Caco-2 (cell line): Measurements from ENCODE around the gene MAP3K19. TPM values are rescaled to one million over a fixed set of nuclear protein-coding genes. Genes with fewer than 3 reads are reported as not detected.

Experiments used
- BruUV-seq: library from RNA; stranded (reverse); fragments of 400-500 nt; replicated peaks from 2 replicates; lab custom pipeline; 2021; lab: Mats Ljungman, UMichigan
- CTCF ChIA-PET: fragments of 300-600 bp; sonication (Branson Sonifier 250); formaldehyde crosslinking; loops from one replicate; lab custom pipeline; 2022; ENCODE audit warnings: antibody characterized with exemption; lab: Charles Lee
- POLR2A ChIA-PET: fragments of 300-600 bp; sonication (Branson Sonifier 250); formaldehyde crosslinking; loops from one replicate; lab custom pipeline; 2022; ENCODE audit warnings: antibody characterized with exemption; lab: Charles Lee
- DNase-seq, 2 experiments: peaks; one replicate each; pipeline versions ENCODE4 v3.0.0 to v3.0.0-alpha.2; 2020 to 2022
- H3K27me3 ChIP-seq: replicated peaks from 2 replicates; pipeline ENCODE4 v1.6.0; 2011; ENCODE audit warnings: low read length; ENCODE audit not compliant: control insufficient read depth, insufficient read depth
- H3K36me3 ChIP-seq: 2 replicates; pipeline ENCODE4 v1.5.1; 2011; ENCODE audit warnings: low read length; ENCODE audit not compliant: control insufficient read depth, insufficient read depth
- H3K4me1 ChIP-seq: fragments of 250-450 bp; sonication (Bioruptor Pico); 2 replicates; pipeline ENCODE4 v1.5.1; 2020; ENCODE audit warnings: mild to moderate bottlenecking
- H3K4me3 ChIP-seq: 2 replicates; pipeline ENCODE4 v1.5.1; 2011; ENCODE audit warnings: low read depth, mild to moderate bottlenecking, control low read depth, low read length
- H3K9me3 ChIP-seq: fragments of 250-450 bp; sonication (Bioruptor Pico); 2 replicates; pipeline ENCODE4 v1.5.1; 2020; ENCODE audit warnings: mild to moderate bottlenecking, moderate library complexity
- H3K27ac Mint-ChIP-seq: one replicate; pipeline ENCODE4 v1.8.0; 2022; ENCODE audit warnings: mixed read lengths; ENCODE audit not compliant: unreplicated experiment
- H3K27me3 Mint-ChIP-seq: one replicate; pipeline ENCODE4 v1.8.0; 2022; ENCODE audit warnings: mixed read lengths; ENCODE audit not compliant: insufficient read depth, unreplicated experiment
- H3K36me3 Mint-ChIP-seq: one replicate; pipeline ENCODE4 v1.8.0; 2022; ENCODE audit warnings: mild to moderate bottlenecking, mixed read lengths; ENCODE audit not compliant: insufficient read depth, unreplicated experiment
- H3K4me1 Mint-ChIP-seq: one replicate; pipeline ENCODE4 v1.8.0; 2022; ENCODE audit warnings: low read depth, mixed read lengths; ENCODE audit not compliant: unreplicated experiment
- H3K4me3 Mint-ChIP-seq: one replicate; pipeline ENCODE4 v1.8.0; 2022; ENCODE audit warnings: mild to moderate bottlenecking, moderate library complexity, mixed read lengths; ENCODE audit not compliant: unreplicated experiment
- H3K9me3 Mint-ChIP-seq: one replicate; pipeline ENCODE4 v1.8.0; 2022; ENCODE audit warnings: mixed read lengths; ENCODE audit not compliant: unreplicated experiment
- CTCF ChIP-seq, 2 experiments: fragments of 200-600 bp in 1 of 2; IDR thresholded peaks; 1 replicate in 1 of 2; 2 replicates in 1 of 2; pipeline versions ENCODE4 v1.5.1 to v1.8.0; 2011 to 2022; ENCODE audit warnings: antibody characterized with exemption in 1 of 2, control low read depth in 1 of 2, inconsistent platforms in 1 of 2, low read depth in 1 of 2, low read length in 1 of 2, mild to moderate bottlenecking in 1 of 2, moderate library complexity in 1 of 2; ENCODE audit not compliant: insufficient read depth in 1 of 2, severe bottlenecking in 1 of 2, unreplicated experiment in 1 of 2
- intact Hi-C: fragments of 100-400 bp; cut with micrococcal nuclease; formaldehyde crosslinking; loops from one replicate; pipeline ENCODE4 v1.10.0; 2022; ENCODE audit not compliant: unreplicated experiment
- total RNA-seq: library from RNA; stranded (reverse); gene quantifications from 2 replicates; pipeline ENCODE4 v1.2.3, GENCODE V29; 2022

Gene MAP3K19
- total RNA-seq, 1 experiment from 2014 or later = not detected

- no peaks in the 10 kb centered on the region for H3K9me3 Mint-ChIP-seq
- POLR2A ChIA-PET = no interaction called here
- H3K4me3 Mint-ChIP-seq = no peak overlapping the region
- H3K27me3 ChIP-seq = no peaks in the 10 kb centered on the region
- no peak for DNase-seq
- no peaks in the 10 kb centered on the region for H3K9me3 ChIP-seq
- TF ChIP-seq CTCF (IDR thresholded peaks at IDR 0.05; ENCODE audit: insufficient read depth in 1 of 2, low read depth in 1 of 2, low read length in 1 of 2, severe bottlenecking in 1 of 2, unreplicated experiment in 1 of 2) = no peak
- no peak overlapping the region for H3K27ac Mint-ChIP-seq
- no peak overlapping the region for H3K4me3 ChIP-seq
- no peaks in the 10 kb centered on the region for H3K4me1 Mint-ChIP-seq
- H3K36me3 Mint-ChIP-seq = peaks cover 59% of the 10 kb centered on the region
- no peaks in the 10 kb centered on the region for H3K4me1 ChIP-seq
- BruUV-seq = no TSS peak
- intact Hi-C loops = no loop called here
- CTCF ChIA-PET = no interaction called here
- H3K36me3 ChIP-seq = peaks cover 4% of the 10 kb centered on the region
- no peaks in the 10 kb centered on the region for H3K27me3 Mint-ChIP-seq
These were observed 89.8 kb downstream of the MAP3K19 start for GRCh38 chr2:134957477-134957876.

- no peak overlapping the region for H3K4me3 ChIP-seq
- TF ChIP-seq CTCF (IDR thresholded peaks at IDR 0.05; ENCODE audit: insufficient read depth in 1 of 2, low read depth in 1 of 2, low read length in 1 of 2, severe bottlenecking in 1 of 2, unreplicated experiment in 1 of 2) = no peak
- no TSS peak for BruUV-seq
- no peak overlapping the region for H3K27ac Mint-ChIP-seq
- H3K27me3 Mint-ChIP-seq = no peaks in the 10 kb centered on the region
- H3K4me1 ChIP-seq = no peaks in the 10 kb centered on the region
- intact Hi-C loops = no loop called here
- CTCF ChIA-PET = no interaction called here
- no peaks in the 10 kb centered on the region for H3K27me3 ChIP-seq
- peaks cover 67% of the 10 kb centered on the region for H3K36me3 Mint-ChIP-seq
- no peak overlapping the region for H3K4me3 Mint-ChIP-seq
- H3K4me1 Mint-ChIP-seq = no peaks in the 10 kb centered on the region
- DNase-seq = no peak
- peaks cover 4% of the 10 kb centered on the region for H3K36me3 ChIP-seq
- H3K9me3 ChIP-seq = no peaks in the 10 kb centered on the region
- POLR2A ChIA-PET = no interaction called here
- no peaks in the 10 kb centered on the region for H3K9me3 Mint-ChIP-seq
These were observed 91.5 kb downstream of the MAP3K19 start for GRCh38 chr2:134955744-134956143.

- Histone ChIP-seq H3K27me3 (no peaks in the 10 kb centered on the region), H3K9me3 (no peaks in the 10 kb centered on the region), H3K36me3 (peaks cover 4% of the 10 kb centered on the region), H3K4me3 (no peak overlapping the region), H3K4me1 (no peaks in the 10 kb centered on the region)
- no peaks in the 10 kb centered on the region for H3K4me1 Mint-ChIP-seq
- ChIA-PET POLR2A (no interaction called here), CTCF (no interaction called here)
- peaks cover 76% of the 10 kb centered on the region for H3K36me3 Mint-ChIP-seq
- no peak for DNase-seq
- H3K9me3 Mint-ChIP-seq = no peaks in the 10 kb centered on the region
- BruUV-seq = no TSS peak
- no peak overlapping the region for H3K27ac Mint-ChIP-seq
- H3K4me3 Mint-ChIP-seq = no peak overlapping the region
- H3K27me3 Mint-ChIP-seq = no peaks in the 10 kb centered on the region
- TF ChIP-seq CTCF (IDR thresholded peaks at IDR 0.05; ENCODE audit: insufficient read depth in 1 of 2, low read depth in 1 of 2, low read length in 1 of 2, severe bottlenecking in 1 of 2, unreplicated experiment in 1 of 2) = no peak
- intact Hi-C loops = no loop called here
These were observed 93.2 kb downstream of the MAP3K19 start for GRCh38 chr2:134954065-134954464.
